ENCODE data around the gene IGF2BP2.

GRCh38 chr3:185822221-185823000 lies 2.4 kb downstream of the IGF2BP2 start:
- TF ChIP-seq, protein P1, sequence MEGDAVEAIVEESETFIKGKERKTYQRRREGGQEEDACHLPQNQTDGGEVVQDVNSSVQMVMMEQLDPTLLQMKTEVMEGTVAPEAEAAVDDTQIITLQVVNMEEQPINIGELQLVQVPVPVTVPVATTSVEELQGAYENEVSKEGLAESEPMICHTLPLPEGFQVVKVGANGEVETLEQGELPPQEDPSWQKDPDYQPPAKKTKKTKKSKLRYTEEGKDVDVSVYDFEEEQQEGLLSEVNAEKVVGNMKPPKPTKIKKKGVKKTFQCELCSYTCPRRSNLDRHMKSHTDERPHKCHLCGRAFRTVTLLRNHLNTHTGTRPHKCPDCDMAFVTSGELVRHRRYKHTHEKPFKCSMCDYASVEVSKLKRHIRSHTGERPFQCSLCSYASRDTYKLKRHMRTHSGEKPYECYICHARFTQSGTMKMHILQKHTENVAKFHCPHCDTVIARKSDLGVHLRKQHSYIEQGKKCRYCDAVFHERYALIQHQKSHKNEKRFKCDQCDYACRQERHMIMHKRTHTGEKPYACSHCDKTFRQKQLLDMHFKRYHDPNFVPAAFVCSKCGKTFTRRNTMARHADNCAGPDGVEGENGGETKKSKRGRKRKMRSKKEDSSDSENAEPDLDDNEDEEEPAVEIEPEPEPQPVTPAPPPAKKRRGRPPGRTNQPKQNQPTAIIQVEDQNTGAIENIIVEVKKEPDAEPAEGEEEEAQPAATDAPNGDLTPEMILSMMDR (IDR thresholded peaks at IDR 0.05), result no peak
- TF ChIP-seq EZH2 (IDR thresholded peaks at IDR 0.05; ENCODE audit: borderline replicate concordance, insufficient read depth, low read depth, low read length, poor library complexity, severe bottlenecking), result no peak
